Neuronal stem cell (in vitro differentiated cells): Measurements from ENCODE around the gene ARHGAP5.

Experiments
- DNase-seq: peaks from one replicate; pipeline ENCODE4 v3.0.0-alpha.2; 2013; ENCODE audit warnings: low spot score
- H2AFZ ChIP-seq: one replicate; pipeline ENCODE4 v1.6.1; 2013; ENCODE audit warnings: mild to moderate bottlenecking, low read length, inconsistent platforms
- H2AK5ac ChIP-seq: 2 replicates; pipeline ENCODE4 v1.6.1; 2013; ENCODE audit warnings: low read depth, mild to moderate bottlenecking, inconsistent platforms, low read length, moderate library complexity, mixed read lengths
- H2BK120ac ChIP-seq: 2 replicates; pipeline ENCODE4 v1.6.1; 2013; ENCODE audit warnings: low read depth, mild to moderate bottlenecking, inconsistent platforms, low read length, moderate library complexity, mixed read lengths
- H2BK12ac ChIP-seq: one replicate; pipeline ENCODE4 v1.6.1; 2013; ENCODE audit warnings: low read length, inconsistent platforms
- H2BK15ac ChIP-seq: 2 replicates; pipeline ENCODE4 v1.6.1; 2013; ENCODE audit warnings: mild to moderate bottlenecking, low read length, inconsistent platforms, mixed read lengths
- H2BK5ac ChIP-seq: one replicate; pipeline ENCODE4 v1.6.1; 2013; ENCODE audit warnings: inconsistent platforms, mild to moderate bottlenecking, low read length, moderate library complexity
- H3K14ac ChIP-seq: one replicate; pipeline ENCODE4 v1.6.1; 2013; ENCODE audit warnings: low read length, inconsistent platforms
- H3K18ac ChIP-seq: 2 replicates; pipeline ENCODE4 v1.6.1; 2013; ENCODE audit warnings: low read length, inconsistent platforms
- H3K23ac ChIP-seq: 2 replicates; pipeline ENCODE4 v1.6.1; 2013; ENCODE audit warnings: low read depth, mild to moderate bottlenecking, mixed read lengths, low read length, inconsistent platforms; ENCODE audit not compliant: poor library complexity
- H3K27ac ChIP-seq: replicated peaks from 3 replicates; pipeline ENCODE4 v1.5.1; 2013; ENCODE audit warnings: low read length, inconsistent platforms
- H3K27me3 ChIP-seq, 3 experiments: 2 replicates each; pipeline ENCODE4 v1.6.1; 2013; ENCODE audit warnings: low read length in 3 of 3, mild to moderate bottlenecking in 2 of 3, inconsistent platforms in 1 of 3, low read depth in 1 of 3, mixed read lengths in 1 of 3, moderate library complexity in 1 of 3; ENCODE audit not compliant: control insufficient read depth in 3 of 3, insufficient read depth in 3 of 3
- H3K36me3 ChIP-seq, 2 donors: replicated peaks in 1 of 2; 2 replicates each; pipeline ENCODE4 v1.6.1; 2013; ENCODE audit warnings: low read length in 2 of 2; ENCODE audit not compliant: control insufficient read depth in 2 of 2, insufficient read depth in 2 of 2
- H3K4ac ChIP-seq: 2 replicates; pipeline ENCODE4 v1.6.1; 2013; ENCODE audit warnings: inconsistent platforms, mild to moderate bottlenecking, low read length, moderate library complexity
- H3K4me1 ChIP-seq, 2 donors: 1 replicate in 1 of 2; 2 replicates in 1 of 2; pipeline ENCODE4 v1.6.1; 2013; ENCODE audit warnings: low read length in 2 of 2, low read depth in 1 of 2; ENCODE audit not compliant: control insufficient read depth in 2 of 2, insufficient read depth in 1 of 2
- H3K4me2 ChIP-seq: one replicate; pipeline ENCODE4 v1.6.1; 2013; ENCODE audit warnings: mild to moderate bottlenecking, low read length, inconsistent platforms; ENCODE audit not compliant: insufficient read depth, poor library complexity, severe bottlenecking
- H3K4me3 ChIP-seq, 2 donors: 2 replicates each; pipeline ENCODE4 v1.5.1; 2013; ENCODE audit warnings: low read length in 2 of 2, mild to moderate bottlenecking in 2 of 2, inconsistent platforms in 1 of 2, moderate library complexity in 1 of 2
- H3K79me1 ChIP-seq: one replicate; pipeline ENCODE4 v1.6.1; 2013; ENCODE audit warnings: low read depth, mild to moderate bottlenecking, inconsistent platforms, low read length, moderate library complexity
- H3K9ac ChIP-seq: one replicate; pipeline ENCODE4 v1.6.1; 2013; ENCODE audit warnings: mild to moderate bottlenecking, low read depth, low read length, inconsistent platforms; ENCODE audit not compliant: poor library complexity
- H3K9me3 ChIP-seq, 2 donors: replicated peaks in 1 of 2; 2 replicates each; pipeline versions ENCODE3 to v1.6.1; 2013; ENCODE audit warnings: low read length in 2 of 2, mild to moderate bottlenecking in 2 of 2, inconsistent platforms in 1 of 2, low read depth in 1 of 2, mixed read lengths in 1 of 2, moderate library complexity in 1 of 2; ENCODE audit not compliant: control insufficient read depth in 2 of 2, insufficient read depth in 1 of 2
- H4K8ac ChIP-seq: one replicate; pipeline ENCODE4 v1.6.1; 2013; ENCODE audit warnings: low read depth, mild to moderate bottlenecking, inconsistent platforms, low read length, moderate library complexity
- H4K91ac ChIP-seq: one replicate; pipeline ENCODE4 v1.6.1; 2013; ENCODE audit warnings: low read length, low read depth, mild to moderate bottlenecking, inconsistent platforms; ENCODE audit not compliant: poor library complexity
- WGBS, 2 donors: extraction: QIAGEN DNeasy Blood & Tissue Kit; methylation state at CpG; one replicate each; pipeline ENCODE4 v1.1.7; 2013; ENCODE audit warnings: missing lambda C conversion rate in 2 of 2, mixed read lengths in 1 of 2; ENCODE audit not compliant: insufficient read length in 2 of 2, insufficient replicate concordance in 1 of 2; ENCODE audit errors: extremely low coverage in 2 of 2; 5-methylcytosine and 5-hydroxymethylcytosine counted together

The ARHGAP5 gene

DNA sequence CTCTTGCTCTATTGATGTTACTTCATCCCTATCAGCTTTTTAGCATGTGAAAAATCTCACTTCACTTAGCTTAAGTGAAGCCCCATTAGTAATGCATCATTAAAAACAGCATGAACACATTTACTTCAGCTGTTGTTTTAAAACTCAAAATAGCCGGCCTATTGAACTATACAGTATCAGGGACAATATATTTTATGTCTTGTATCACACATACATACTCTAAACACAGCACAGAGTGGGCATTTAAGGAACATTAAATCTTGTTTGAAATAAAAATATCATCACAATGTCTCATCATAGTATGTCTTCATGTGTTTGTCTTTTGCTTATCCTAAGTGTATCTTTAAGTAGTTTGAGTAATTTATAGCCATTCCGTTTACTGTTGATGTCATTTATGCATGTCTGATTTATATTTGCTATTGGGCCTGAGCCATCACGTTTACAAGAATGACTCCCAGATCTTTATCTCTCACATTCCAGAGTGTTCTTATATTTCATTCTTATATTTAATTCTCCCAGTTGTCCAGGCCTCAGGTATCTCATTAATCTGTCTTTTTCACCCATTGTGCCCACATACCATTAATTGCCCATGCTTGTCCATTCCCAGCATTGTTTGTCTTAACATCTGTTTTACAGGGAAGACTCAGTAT is 57.5 kb downstream of the ARHGAP5 start:
- Histone ChIP-seq H3K36me3 (peaks cover 5 to 65% of the 10 kb centered on the region in 2 donors), H3K4me2 (no peak overlapping the region), H3K23ac (no peak overlapping the region), H3K4ac (no peak overlapping the region), H3K27me3 (no peaks in the 10 kb centered on the region), H3K9ac (no peak overlapping the region), H2BK5ac (no peak overlapping the region), H2BK120ac (no peak overlapping the region), H4K91ac (no peak overlapping the region), H3K14ac (no peak overlapping the region), H4K8ac (no peak overlapping the region), H2AFZ (no peak overlapping the region), H3K27ac (no peak overlapping the region), H2AK5ac (no peak overlapping the region), H3K4me1 (no peaks in the 10 kb centered on the region), H2BK15ac (no peak overlapping the region), H3K18ac (no peak overlapping the region), H2BK12ac (no peak overlapping the region), H3K4me3 (no peak overlapping the region), H3K79me1 (no peaks in the 10 kb centered on the region), H3K9me3 (peaks cover 7 to 54% of the 10 kb centered on the region in 2 donors)
- no peak for DNase-seq
- WGBS, 2 donors: no CpG with 5 or more reads among the region's 3 CpGs

DNA sequence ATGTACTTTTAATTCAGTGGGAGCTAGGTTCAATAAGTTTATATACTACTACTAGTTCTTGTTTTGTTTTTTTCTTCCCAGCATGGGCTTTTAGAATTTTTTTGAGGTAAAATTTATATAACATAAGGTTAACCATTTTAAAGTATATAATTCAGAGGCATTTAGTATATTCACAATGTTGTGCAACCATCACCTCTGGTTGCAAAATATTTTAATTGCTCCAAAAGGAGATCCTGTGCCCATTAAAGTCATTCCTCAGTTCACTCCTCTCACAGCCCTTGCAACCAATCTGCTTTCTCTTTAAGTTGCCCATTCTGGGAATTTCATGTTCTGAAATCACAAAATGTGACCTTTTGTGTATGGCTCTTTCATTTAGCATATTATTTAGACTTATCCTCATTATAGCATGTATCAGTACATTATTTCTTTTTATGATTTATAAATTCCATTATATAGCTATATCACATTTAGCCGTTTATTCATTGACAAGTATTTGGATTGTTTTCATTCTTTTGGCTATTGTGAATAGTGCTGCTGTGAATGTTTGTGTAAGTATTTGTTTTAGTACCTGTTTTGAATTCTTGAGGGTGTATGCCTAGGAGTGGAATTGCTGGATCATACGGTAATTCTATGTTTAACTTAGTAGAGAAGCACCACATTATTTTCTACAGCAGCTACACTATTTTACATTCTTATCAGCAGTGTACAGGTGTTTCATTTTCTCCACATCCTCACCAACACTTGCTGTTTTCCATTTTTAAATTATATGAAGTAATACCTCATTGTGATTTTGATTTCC is 59.1 kb downstream of the ARHGAP5 start:
- Histone ChIP-seq H3K4me1 (no peaks in the 10 kb centered on the region), H3K14ac (no peak overlapping the region), H2BK15ac (no peak overlapping the region), H3K9ac (no peak overlapping the region), H3K23ac (no peak overlapping the region), H2AFZ (no peak overlapping the region), H3K27me3 (no peaks in the 10 kb centered on the region), H3K4me2 (no peak overlapping the region), H3K4me3 (no peak overlapping the region), H2BK12ac (no peak overlapping the region), H3K79me1 (no peaks in the 10 kb centered on the region), H4K91ac (no peak overlapping the region), H3K27ac (no peak overlapping the region), H2BK120ac (no peak overlapping the region), H4K8ac (no peak overlapping the region), H3K4ac (no peak overlapping the region), H3K9me3 (peaks cover 0 to 47% of the 10 kb centered on the region in 2 donors), H2AK5ac (no peak overlapping the region), H2BK5ac (no peak overlapping the region), H3K36me3 (peaks cover 0 to 58% of the 10 kb centered on the region in 2 donors), H3K18ac (no peak overlapping the region)
- DNase-seq: no peak
- WGBS, 2 donors: no CpG with 5 or more reads among the region's 2 CpGs

DNA sequence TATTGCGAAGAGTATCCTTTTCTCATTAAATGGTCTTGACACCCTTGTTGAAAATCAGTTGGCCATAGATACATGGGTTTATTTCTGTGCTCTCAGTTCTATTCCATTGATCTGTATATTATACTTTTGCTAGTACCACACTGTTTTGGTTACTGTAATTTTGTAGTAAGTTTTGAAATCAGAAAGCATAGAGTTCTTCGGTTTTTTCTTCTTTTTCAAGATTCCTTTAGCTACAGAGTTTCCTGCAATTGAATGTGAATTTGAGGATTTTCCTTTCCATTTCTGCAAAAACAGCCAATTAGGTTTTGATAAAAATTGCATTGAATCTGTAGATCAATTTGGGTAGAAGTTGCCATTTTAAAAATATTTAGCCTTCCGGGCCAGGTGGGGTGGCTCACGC is 60.2 kb downstream of the ARHGAP5 start:
- H3K4me2 ChIP-seq: no peak overlapping the region
- no peak for DNase-seq
- H2BK12ac ChIP-seq: no peak overlapping the region
- no peak overlapping the region for H4K91ac ChIP-seq
- H3K79me1 ChIP-seq: no peaks in the 10 kb centered on the region
- H3K27me3 ChIP-seq: no peaks in the 10 kb centered on the region
- H2BK120ac ChIP-seq: no peak overlapping the region
- H3K36me3 ChIP-seq: peaks cover 0 to 67% of the 10 kb centered on the region in 2 donors
- H3K14ac ChIP-seq: no peak overlapping the region
- no peak overlapping the region for H3K18ac ChIP-seq
- no peak overlapping the region for H2BK5ac ChIP-seq
- H3K27ac ChIP-seq: no peak overlapping the region
- no peak overlapping the region for H3K4ac ChIP-seq
- H4K8ac ChIP-seq: no peak overlapping the region
- H2AFZ ChIP-seq: no peak overlapping the region
- no CpG with 5 or more reads among the region's 4 CpGs for WGBS, 2 donors
- H2AK5ac ChIP-seq: no peak overlapping the region
- peaks cover 0 to 54% of the 10 kb centered on the region in 2 donors for H3K9me3 ChIP-seq
- H3K9ac ChIP-seq: no peak overlapping the region
- H3K4me3 ChIP-seq: no peak overlapping the region
- H2BK15ac ChIP-seq: no peak overlapping the region
- no peak overlapping the region for H3K23ac ChIP-seq
- H3K4me1 ChIP-seq: no peaks in the 10 kb centered on the region

DNA sequence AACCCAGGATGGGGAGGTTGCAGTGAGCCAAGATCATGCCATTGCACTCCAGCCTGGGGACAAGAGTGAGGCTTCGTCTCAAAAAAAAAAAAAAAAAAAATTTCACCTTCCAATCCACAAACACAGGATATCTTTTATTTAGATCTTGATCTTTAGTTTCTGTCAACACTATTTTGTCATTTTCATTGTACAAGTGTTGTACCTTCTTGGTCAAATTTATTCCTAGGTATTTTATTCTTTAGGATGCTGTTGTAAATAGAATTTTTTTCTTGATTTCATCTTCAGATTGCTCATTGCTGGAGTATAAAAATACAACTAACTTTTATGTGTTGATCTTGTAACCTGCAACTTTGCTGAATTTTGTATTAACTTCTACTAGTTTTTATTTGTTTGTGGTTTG is 60.8 kb downstream of the ARHGAP5 start:
- Histone ChIP-seq H4K91ac (no peak overlapping the region), H2AFZ (no peak overlapping the region), H2BK120ac (no peak overlapping the region), H2AK5ac (no peak overlapping the region), H3K18ac (no peak overlapping the region), H2BK15ac (no peak overlapping the region), H3K4ac (no peak overlapping the region), H3K23ac (no peak overlapping the region), H2BK12ac (no peak overlapping the region), H3K79me1 (no peaks in the 10 kb centered on the region), H3K27ac (no peak overlapping the region), H3K27me3 (no peaks in the 10 kb centered on the region), H4K8ac (no peak overlapping the region), H3K9ac (no peak overlapping the region), H3K9me3 (peaks cover 0 to 57% of the 10 kb centered on the region in 2 donors), H3K4me3 (no peak overlapping the region), H3K14ac (no peak overlapping the region), H3K36me3 (peaks cover 0 to 72% of the 10 kb centered on the region in 2 donors), H2BK5ac (no peak overlapping the region), H3K4me1 (no peaks in the 10 kb centered on the region), H3K4me2 (no peak overlapping the region)
- no peak for DNase-seq
- WGBS, 2 donors: no CpG with 5 or more reads among the region's 1 CpG
